Measurements from ENCODE around the gene ZNF283.
A peak's percentile ranks its signal among the peaks of the same experiment; 100 is the strongest.
"Not testable (repeated sequence)": the region's sequence is repeated elsewhere in the genome, so short reads cannot be mapped to it uniquely, and the experiment has no call there.

ZNF283 gene

GRCh38 chr19:43802216-43802951 lies 24.7 kb upstream of the ZNF283 start, which contains the start of gene LYPD5:
Gene LYPD5 (minus strand): TSS chr19:43802447. CDS start chr19:43802380, 67 bp downstream.
- DNase-seq = no peak

GRCh38 chr19:43804432-43804831 lies 22.7 kb upstream of the ZNF283 start:
- DNase-seq = no peak

- DNase-seq = not testable (repeated sequence)
These were observed 20.7 kb upstream of the ZNF283 start for GRCh38 chr19:43806401-43806800.

GRCh38 chr19:43806848-43807247 lies 20.3 kb upstream of the ZNF283 start:
- DNase-seq = no peak

GRCh38 chr19:43807651-43808050 lies 19.5 kb upstream of the ZNF283 start:
- DNase-seq = no peak

- no peak for DNase-seq
These were observed 17.1 kb upstream of the ZNF283 start for GRCh38 chr19:43809762-43810696.

GRCh38 chr19:43811837-43812236 lies 15.3 kb upstream of the ZNF283 start:
- DNase-seq = no peak

- no peak for DNase-seq
These were observed 14.9 kb upstream of the ZNF283 start for GRCh38 chr19:43812259-43812658.

DNA sequence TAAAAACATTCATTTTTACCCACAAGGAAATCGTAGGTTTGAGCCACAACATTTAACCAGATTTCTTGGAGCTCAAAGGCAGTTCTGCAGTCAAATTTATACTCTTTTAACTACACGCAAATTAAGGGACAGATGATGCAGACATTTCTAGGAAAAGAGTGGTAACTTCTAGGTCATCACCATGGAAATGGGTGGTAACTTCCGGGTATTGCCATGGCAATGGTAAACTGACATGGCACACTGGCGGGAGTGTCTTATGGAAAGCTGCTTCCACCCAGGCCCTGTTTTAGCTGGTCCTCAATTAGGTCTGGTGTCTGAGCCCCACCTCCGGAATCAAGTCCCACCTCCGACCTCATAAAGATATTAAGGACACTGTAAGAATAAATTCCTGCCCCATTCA lies 14.4 kb upstream of the ZNF283 start:
- no peak for DNase-seq

GRCh38 chr19:43814663-43815352 lies 12.3 kb upstream of the ZNF283 start:
- DNase-seq = no peak

- not testable (repeated sequence) for DNase-seq
These were observed 9.7 kb upstream of the ZNF283 start for GRCh38 chr19:43817454-43817853.

GRCh38 chr19:43818500-43818899 lies 8.6 kb upstream of the ZNF283 start:
- no peak for DNase-seq

- peak; percentile 59 for DNase-seq
These were observed 6.8 kb upstream of the ZNF283 start for GRCh38 chr19:43820098-43820883.

DNA sequence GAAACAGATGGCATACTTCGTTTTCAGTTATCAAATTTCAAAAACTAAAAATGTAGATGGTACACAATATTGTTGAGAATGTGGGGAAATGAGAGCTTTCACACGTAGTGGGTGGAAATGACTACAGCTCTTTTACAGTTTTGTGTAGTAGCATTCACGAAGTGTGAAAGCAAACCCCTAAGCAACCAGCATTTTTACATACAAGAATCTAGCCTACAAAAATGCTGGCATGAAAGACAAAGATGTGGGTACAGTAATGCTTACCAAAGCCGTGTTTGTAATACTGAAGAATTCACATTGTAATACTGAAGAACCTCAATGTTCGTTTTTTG lies 6.3 kb upstream of the ZNF283 start:
- no peak for DNase-seq

- DNase-seq = not testable (repeated sequence)
These were observed 3.3 kb upstream of the ZNF283 start for GRCh38 chr19:43823856-43824255.

DNA sequence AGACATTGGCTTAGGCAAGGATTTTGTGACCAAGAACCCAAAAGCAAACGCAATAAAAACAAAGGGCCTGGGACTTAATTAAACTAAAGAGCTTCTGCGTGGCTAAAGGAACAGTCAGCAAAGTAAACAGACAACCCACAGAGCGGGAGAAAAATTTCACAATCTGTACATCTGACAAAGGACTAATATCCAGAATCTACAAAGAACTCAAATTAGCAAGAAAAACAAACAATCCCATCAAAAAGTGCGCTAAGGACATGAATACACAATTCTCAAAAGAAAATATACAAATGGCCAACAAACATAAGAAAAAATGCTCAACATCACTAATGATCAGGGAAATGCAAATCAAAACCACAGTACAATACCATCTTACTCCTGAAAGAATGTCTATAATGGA lies 2.5 kb upstream of the ZNF283 start:
- not testable (repeated sequence) for DNase-seq

DNA sequence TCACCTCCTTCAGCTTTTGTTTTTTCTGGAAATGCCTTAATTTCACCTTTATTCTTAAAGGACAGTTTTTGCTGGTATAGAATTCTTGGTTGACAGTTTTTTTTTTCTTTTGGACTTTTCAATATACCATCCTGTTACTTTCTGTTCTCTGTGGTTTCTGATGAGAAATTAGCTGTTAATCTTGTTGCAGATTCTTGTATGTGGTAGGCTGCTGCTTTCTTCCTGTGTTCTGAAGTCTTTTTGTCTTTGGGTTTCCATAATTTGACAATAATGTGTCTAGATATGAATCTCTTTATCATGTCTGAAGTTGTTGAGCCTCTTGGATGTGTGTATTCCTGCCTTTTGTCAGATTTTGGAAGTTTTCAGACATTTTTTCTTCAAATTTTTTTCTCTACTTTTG lies 12.0 kb downstream of the ZNF283 start:
- no peak for DNase-seq

GRCh38 chr19:43842007-43842406 lies 14.9 kb downstream of the ZNF283 start:
- no peak for DNase-seq

DNA sequence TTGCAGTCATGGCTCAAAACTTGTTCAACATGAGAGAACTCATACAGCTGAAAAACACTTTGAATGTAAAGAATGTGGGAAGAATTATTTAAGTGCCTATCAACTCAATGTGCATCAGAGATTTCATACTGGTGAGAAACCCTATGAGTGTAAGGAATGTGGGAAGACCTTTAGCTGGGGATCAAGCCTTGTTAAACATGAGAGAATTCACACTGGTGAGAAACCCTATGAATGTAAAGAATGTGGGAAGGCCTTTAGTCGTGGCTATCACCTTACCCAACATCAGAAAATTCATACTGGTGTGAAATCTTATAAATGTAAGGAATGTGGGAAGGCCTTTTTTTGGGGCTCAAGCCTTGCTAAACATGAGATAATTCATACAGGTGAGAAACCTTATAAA lies 20.1 kb downstream of the ZNF283 start:
- no peak for DNase-seq

GRCh38 chr19:43847884-43848283 lies 20.8 kb downstream of the ZNF283 start:
- DNase-seq = no peak

DNA sequence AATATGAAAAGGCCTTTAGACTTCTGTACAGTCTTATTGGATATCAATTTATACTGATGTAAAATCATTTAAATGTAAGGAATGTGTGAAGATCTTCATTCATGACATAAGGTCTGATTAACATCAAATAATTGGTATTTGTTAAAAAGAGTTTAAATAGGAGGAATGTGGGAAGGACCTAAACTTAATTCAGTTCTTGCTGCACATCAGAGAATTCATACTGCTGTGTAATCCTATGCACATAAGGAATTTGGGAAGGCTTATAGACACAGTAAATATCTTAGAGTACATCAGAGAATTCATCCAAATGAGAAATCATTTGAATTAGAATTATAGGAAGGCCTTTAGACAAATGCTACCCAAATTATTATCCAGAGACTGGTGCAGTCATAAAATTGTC lies 21.7 kb downstream of the ZNF283 start:
- DNase-seq = no peak

DNA sequence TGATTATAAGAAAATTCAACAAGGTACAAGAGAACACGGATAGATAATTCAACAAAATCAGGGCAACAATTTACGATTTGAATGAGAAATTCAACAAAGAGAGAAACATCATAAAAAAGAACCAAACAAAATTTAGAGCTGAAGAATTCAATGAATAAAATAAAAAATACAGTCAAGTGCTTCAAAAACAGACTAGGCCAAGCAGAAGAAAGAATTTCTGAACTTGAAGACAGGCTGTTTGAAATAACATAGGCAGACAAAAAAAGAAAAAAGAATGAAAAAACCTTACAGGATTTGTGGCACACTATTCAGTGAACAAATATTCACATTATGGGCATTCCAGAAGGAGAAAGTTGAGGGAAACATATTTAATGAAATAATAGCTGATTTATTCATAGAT lies 31.1 kb downstream of the ZNF283 start:
- DNase-seq = no peak

DNA sequence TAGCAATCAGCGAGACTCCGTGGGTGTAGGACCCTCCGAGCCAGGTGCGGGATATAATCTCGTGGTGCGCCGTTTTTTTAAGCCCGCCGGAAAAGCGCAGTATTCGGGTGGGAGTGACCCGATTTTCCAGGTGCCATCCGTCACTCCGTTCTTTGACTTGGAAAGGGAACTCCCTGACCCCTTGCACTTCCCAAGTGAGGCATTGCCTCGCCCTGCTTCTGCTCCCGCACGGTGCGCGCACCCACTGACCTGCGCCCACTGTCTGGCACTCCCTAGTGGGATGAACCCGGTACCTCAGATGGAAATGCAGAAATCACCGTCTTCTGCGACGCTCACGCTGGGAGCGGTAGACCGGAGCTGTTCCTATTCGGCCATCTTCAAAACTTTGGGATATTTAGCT lies 39.8 kb downstream of the ZNF283 start:
- not testable (repeated sequence) for DNase-seq
